Sigmoid colon (tissue), 4 donors: ENCODE measurements around the gene TRAT1.

Experiments used
- CTCF ChIP-seq, 4 experiments: fragments of 450-650 bp in 3 of 4; fragments of 200-600 bp in 1 of 4; IDR thresholded peaks; one replicate each; pipeline ENCODE4 v1.5.1; 2016 to 2019; ENCODE audit warnings: antibody characterized with exemption in 4 of 4, mild to moderate bottlenecking in 3 of 4, moderate library complexity in 2 of 4
- POLR2A ChIP-seq, 2 donors: fragments of 450-650 bp; IDR thresholded peaks; one replicate each; pipeline ENCODE4 v1.6.1; 2016; ENCODE audit warnings: antibody characterized with exemption in 2 of 2, mild to moderate bottlenecking in 2 of 2, moderate library complexity in 2 of 2
- POLR2AphosphoS5 ChIP-seq, 4 donors: sonication (generic); formaldehyde crosslinking; IDR thresholded peaks; one replicate each; pipeline ENCODE4 v1.6.1; 2017; ENCODE audit warnings: antibody characterized with exemption in 4 of 4

GRCh38 chr3:108887121-108887520 is 64.5 kb downstream of the TRAT1 start:
- no peak for TF ChIP-seq CTCF (IDR thresholded peaks at IDR 0.05)
- TF ChIP-seq POLR2AphosphoS5 (IDR thresholded peaks at IDR 0.05) = no peak
- no peak for TF ChIP-seq POLR2A (IDR thresholded peaks at IDR 0.05)
